Measurements from ENCODE around the gene ZNF598. TPM values are rescaled to one million over a fixed set of nuclear protein-coding genes. Genes with fewer than 3 reads are reported as not detected.

The ZNF598 gene
- polyA plus RNA-seq (2013, experiment 1 of 2; ENCODE audit: insufficient read length) = 37.1 TPM
- polyA plus RNA-seq (2013, experiment 2 of 2; ENCODE audit: insufficient read length) = 34.8 TPM

DNA sequence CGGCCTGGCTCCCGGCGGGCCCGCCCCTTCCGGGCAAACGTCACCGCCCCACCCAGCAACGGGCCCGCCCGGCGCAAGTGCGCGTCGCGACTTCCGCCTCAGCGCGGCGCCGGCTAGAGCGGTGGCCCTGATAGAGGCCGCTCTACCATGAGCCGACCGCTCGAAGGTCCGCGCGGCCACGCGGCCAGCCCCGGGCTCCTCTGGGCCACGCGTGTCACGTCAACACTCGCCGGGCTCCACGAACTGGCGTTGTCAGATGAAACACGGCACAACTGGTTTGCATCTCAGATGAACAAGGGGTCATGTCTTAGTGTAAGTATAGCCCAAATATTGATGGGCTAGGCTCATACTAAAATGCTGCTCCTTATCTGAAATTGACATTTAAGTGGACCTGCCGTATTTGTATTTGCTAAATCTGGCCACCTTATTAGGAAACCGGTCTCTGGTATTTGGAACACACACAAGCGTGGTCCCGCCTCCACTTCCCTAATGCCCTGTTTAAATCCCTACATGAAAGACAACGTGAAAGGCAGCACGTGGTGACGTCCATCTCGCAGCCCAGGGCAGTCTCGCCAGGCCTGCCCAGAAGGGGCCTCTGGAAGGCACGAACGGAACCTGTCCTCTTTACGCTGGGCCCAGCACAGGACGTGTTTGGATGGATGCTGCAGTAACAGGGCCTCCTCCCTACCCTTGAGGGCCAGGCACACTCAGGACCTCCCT, at the start of gene ZNF598:
ZNF598 (minus strand) TSS at position 31 of the 720 bp plus-strand sequence.
- DNase-seq = peak; percentile 93

DNA sequence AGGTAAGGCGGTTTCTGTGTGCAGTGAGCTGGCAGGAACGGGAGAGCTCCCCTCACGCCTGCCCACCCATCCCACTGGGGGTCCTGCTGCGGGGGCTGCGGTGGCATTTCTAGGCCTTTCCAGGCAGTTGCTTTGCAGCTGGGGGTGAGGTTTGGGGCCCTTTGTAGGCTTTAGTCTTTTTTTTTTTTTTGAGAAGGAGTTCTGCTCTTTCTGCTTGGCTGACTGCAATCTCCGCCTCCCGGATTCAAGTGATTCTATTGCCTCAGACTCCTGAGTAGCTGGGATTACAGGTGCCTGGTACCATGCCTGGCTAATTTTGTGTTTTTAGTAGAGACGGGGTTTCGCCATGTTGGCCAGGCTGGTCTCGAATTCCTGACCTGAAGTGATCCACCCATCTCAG, 49.3 kb upstream of the ZNF598 start:
- DNase-seq = no peak

DNA sequence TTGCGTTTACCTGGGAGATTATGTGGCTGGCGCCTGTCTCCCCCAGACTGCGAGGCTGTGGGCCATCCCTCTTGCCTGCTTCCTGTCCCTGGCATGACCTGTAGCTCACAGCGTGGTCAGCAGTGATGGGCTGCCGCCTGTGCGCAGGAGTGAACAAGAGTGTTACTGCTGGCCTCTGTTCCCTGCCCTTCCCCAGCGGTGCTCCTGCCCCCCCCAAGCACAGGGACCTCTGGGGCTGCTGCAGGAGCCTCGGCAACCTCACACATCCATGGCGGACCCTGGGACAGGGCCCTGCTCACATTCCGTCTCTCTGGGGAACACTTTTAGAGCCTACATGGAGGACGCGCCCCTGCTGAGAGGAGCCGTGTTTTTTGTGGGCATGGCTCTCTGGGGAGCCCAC, 48.8 kb upstream of the ZNF598 start:
- DNase-seq = no peak

DNA sequence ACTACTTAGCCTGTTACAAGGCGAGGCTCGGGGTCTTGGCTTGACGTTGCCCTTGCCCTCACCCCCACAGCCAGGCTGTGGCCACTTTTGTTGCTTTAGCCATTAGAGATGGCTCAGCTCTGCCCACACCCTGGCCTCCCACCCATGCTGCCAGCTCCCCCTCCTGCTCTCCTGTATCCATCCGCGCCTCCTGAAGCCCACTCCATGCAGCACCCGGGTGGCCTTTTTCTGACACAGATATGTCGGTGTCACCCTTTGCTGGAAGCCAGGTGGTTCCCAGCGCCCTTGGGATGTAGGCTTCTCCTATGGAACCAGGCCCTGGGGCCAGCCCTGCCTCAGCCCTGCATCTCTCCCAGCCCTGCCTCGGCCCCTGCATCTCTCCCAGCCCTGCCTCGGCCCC, 47.8 kb upstream of the ZNF598 start:
- no peak for DNase-seq

DNA sequence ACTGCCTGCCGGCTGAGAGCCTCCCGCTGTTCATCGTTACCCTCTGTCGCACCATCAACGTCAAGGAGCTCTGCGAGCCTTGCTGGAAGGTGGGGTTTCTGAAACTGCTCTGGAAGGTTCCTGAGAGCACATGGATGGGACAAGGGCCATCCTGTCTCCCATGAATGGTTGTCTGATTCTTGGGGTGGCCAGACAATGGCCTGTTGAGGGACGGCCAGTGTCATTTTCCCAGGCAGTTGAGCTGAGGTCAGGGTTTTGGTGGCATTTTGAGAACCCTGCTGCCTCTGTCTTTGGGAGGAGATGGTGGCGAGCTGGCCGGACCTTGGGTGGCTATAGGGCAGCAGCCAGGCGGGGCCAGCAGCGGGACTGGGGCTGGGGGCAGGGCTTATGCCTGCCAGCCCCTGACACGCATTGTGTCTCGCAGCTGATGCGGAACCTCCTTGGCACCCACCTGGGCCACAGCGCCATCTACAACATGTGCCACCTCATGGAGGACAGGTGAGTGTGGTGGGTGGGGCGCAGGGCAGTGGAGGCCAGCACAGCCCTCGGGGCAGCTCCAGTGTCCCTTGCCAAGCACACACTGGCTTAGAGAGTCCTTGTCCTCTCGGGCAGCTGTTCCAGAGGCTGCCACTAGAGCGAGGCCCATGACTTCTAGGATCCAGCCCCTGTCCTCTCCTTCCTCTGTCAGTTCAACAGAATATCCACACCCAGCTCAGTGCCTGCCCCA, 47.2 kb upstream of the ZNF598 start:
- DNase-seq = no peak

DNA sequence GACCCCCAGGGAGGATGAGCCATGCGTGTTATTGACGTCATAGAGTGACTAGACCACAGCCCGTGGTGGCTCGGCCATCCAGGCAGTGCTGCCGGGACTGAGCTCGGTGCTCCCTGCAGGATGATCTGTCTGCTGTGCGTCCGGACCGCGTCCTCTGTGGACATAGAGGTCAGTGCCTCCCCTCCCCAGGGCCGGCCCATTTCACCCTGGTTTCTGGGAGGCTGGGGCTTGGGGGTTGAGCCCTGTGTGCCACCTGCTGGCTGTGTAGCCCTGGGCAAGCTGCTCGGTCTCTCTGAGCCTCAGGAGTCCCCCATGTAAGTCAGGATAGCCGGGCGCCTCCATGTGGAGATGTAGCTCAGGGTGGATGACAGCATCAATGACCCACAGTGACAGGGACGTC, 46.5 kb upstream of the ZNF598 start:
- DNase-seq = peak; percentile 38

DNA sequence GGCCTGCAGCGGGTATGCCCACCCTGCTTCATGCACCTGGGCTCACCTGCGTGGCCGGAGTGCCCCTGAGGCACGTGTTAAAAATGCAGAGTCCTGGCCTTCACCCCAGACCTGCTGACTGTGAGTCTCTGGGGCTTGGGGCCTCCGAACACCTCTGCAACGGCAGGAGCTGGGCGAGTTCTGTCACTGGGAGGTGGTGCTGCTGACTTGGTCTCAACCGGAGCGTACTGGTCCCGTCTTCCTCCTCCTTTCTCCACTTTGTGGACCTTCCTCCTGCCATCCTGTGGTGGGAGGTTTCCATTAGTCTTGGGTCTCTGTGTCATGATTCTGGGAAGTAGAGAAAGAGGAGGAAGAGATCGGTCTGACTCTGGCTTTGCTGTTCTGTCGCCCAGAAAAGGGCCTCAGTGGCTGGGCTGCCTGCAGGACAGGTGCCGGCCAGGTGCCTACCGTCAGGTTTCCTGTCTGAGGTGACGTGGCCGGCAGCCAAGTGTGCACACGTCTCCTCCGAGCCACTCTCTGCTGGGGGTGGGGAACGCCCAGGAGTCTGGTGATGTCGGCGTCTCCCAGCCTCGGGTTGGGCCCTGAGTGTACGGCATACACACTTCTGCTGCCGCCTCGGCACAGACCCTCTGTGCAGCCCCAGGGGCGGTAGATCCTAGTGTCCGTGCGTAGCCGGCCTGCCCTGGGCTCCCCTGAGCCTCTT, 45.1 kb upstream of the ZNF598 start:
- no peak for DNase-seq

DNA sequence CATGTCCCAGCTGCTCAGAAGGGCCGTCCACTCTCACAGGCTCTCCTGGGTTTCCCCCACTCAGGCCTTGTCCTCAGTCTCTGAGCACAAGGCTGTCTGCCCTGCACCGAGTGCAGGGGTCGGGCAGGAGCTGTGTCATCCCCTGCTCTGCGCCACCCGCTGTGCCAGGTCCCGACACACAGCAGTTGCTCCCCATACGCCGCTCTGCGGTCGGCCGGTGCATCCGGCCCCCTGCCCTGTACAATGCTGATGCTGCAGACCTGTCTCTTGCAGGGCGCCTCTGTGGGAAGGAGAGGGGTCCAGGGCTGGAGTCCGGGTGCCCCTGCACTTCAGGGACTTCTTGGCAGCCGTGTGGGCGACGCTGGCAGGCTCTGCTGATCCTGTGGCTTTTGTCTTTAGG, 44.3 kb upstream of the ZNF598 start:
- no peak for DNase-seq

DNA sequence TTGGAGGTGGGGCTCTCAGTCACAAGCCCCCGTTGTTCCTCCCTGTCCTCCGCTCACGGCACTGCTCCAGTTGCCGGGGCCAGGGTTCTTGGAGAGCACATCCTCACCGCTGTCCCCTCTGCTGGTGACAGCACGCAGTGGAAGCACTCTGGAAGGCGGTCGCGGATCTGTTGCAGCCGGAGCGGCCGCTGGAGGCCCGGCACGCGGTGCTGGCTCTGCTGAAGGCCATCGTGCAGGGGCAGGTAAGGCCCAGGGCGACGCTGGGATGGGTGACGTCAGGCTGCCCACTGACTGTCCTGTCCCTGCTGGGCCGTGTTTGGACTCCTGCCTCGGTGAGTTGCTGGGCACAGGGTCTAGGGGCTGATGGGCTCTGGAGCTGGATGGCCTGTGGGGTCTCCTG, 43.6 kb upstream of the ZNF598 start:
- DNase-seq = no peak

DNA sequence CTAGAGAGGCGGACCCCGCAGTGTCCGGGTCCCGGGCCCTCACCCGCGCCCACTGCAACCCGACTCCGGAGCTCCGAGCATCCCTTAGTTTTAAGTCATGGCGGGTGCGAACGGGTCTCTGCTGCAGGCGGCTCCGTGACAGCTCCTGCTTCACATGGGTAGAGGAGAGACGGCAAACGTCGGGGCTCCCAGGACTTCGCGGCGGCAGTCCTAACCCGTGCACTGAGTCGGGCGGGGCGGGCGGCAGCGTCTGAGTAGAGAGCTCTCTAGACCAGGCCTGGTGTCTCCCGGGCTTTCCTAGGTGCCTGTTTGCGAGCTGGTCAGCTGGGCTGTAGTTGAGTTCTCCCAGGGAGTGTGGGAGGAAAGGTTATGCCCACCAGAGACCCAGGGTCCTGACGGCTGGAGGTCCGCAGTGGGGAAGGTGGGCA, 38.5 kb upstream of the ZNF598 start:
- DNase-seq = no peak

DNA sequence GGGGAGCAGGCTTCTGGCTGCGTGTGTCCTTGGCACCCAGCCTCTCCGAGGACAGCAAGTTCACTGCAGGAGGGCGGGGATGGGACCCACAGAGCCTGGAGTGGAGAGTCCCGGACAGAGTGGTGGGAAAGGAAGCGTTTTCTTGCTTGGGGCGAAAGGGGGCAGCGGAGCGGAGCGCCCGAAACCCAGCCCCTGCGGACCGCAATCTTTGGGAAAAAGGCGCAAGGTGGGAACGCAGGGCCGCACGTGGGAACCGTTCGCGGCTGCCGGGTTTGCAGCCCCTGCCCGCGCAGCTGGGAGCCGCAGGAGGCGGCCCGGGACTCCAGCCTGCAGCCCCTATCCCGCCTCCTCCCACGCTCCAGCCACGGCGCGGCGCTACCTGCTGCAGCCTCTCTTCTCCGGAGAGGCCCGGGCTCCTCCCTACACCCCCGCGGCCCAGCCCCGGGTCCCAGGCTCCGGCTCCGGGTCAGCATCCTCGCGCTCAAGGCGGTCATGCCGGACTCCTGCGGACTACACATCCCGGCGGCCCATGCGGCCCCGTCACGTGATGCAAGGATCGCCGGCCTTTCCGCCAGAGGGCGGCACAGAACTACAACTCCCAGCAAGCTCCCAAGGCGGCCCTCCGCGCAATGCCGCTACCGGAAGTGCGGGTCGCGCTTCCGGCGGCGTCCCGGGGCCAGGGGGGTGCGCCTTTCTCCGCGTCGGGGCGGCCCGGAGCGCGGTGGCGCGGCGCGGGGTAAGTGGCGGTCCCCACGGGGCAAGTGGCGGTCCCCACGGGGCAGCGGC, 37.9 kb upstream of the ZNF598 start, which contains the start of the genes NTHL1 and TSC2:
NTHL1 (minus strand) TSS at position 505 of the 786 bp plus-strand sequence; CDS start at position 494, 11 bp downstream.
TSC2 (plus strand) TSS at position 656 of the 786 bp plus-strand sequence. CDS start 631 bp downstream, outside the sequence.
- DNase-seq = peak; percentile 96

DNA sequence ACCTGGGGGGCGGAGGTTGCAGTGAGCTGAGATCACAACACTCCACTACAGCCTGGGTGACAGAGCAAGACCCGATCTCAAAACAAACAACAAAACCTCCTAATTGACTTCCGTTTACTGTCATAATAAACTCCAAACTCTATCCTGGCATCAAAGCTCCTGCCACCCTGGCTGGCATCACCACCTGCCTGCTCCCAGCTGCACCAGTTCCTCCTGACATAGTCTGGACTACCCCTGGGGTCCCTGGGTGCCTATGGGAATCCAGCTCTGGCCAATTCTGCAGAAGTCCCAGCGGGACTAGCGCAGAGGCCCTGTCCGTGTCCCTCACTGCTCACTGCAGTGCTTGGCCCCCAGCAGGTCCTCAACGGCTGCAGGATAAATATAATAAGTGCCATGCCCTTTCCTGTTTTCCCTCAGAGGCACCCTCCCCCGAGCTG, 37.3 kb upstream of the ZNF598 start:
- DNase-seq = no peak

DNA sequence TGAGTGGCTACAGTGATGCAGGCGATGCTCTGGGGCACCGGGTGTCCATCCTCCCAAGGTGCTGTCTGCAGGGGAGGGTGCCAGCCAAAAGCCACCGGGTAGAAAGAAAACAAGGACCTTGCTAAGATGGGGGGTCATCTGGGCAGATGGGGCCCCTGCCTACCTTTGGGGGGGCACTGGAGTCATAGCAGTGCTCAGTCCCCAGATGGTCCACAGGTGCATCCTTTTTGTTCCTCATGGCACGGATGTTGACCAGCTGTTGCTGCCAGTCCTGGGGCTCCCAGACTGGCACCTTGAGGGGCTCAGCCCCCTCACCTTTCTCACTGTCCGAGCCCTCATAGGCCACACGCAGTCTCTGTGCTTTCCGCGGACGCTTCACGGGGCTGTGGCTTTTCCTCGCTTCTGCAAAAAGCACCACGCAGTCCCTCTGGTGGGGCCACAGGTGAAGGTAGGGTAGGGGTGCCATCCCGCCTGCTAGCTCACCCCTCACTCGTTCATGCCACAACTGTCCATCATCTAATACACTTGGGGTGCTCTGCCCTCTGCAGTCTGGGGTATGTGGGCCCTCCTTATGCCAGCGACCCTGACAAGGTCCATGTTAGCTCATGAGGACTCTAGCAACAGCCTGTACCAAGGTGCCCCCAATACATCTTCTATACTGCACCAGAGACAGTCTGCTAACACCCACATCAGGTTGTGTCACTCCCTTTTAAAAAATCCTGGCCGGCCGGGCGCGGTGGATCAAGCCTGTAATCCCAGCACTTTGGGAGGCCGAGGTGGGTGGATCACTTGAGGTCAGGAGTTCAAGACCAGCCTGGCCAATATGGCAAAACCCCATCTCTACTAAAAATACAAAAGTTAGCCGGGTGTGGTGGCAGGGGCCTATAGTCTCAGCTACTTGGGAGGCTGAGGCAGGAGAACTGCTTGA, 36.6 kb upstream of the ZNF598 start:
- no peak for DNase-seq

DNA sequence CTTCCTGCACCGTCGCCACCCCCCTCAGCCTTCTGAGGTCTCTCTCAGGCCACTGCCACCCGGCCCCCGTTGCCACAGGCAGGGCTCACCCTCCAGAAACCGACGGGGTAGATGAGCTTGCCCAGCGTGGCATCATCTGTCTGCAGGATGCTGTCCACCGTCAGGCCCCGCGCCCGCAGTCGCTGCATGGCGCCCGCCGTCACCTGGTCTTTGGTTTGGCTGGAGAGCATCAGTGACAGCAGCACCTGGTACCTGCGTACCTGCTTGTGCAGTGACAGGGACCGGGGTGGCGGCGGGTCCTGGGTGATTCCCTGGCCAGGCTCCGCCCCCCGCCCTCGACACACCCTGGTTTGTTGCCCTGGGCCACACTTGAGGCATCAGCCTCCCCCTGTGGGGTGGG, 34.9 kb upstream of the ZNF598 start:
- DNase-seq = no peak

DNA sequence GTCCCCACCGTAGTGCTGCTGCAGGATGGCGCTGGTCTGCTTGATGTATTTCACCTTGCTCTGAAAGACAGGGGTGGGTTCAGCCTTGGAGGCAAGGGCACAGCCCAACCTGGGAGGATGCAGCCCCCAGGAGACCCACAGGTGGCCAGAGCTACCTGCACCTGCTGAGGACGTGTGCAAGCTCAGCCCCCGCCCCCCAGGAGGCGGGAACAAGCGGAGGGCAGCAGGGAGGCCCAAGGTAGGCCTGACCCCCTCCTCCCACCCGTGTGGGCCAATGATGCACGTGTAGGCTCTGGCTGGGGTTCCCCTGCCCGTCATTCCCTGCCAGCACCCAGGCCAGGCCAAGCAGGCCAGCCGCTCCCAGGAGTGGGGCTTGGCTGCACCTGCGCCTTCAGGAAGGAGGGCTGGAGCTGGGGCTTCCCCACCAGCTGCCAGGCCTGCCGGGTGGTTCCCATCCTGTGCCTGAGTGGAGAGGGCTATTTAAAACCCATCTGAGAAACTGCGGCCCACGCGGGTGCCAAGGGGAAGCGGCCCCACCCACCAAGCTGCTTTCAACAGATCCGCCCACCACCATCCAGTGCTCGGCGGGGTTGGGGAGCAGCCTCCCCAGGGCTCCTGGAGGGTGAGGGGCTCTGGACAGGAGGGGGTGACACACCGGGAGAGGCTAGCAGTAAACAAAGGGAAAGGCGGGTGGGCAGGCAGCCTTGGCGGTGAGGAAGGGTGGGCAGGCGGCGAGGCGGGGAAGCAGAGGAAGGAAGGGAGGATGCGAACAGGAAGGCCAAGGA, 34.2 kb upstream of the ZNF598 start:
- DNase-seq = no peak

DNA sequence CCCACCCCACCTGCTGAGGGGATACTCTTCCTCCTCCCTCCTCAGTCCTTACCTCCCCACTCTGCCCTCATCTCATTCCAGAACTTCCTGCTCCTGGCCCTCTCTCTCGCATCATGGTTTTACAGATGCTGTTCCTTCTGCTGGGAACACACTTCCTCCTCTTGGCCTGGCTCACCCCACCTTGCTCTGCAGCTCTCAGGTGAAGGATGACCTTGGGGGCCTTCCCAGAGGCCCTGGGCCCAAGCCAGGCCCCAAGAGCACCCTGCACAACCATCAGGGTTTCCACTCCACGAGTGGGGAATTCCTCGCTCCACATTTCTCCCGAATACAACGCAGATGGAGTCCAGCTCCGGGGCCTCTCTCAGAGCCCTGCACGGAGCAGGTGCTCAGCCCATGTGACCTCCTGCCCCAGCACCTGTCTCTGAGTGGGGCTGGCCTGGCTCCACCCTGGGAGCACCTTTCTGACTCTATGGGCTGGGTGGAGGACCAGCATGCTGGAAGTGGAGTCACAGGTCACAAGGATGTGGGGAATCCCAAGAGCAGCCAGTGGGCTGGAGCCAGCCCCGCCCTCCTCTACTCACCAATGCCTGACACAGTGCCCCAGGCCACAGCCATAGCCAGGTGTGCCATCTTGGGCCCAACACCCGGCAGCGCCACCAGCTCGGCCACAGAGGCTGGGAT, 33.5 kb upstream of the ZNF598 start:
- no peak for DNase-seq

DNA sequence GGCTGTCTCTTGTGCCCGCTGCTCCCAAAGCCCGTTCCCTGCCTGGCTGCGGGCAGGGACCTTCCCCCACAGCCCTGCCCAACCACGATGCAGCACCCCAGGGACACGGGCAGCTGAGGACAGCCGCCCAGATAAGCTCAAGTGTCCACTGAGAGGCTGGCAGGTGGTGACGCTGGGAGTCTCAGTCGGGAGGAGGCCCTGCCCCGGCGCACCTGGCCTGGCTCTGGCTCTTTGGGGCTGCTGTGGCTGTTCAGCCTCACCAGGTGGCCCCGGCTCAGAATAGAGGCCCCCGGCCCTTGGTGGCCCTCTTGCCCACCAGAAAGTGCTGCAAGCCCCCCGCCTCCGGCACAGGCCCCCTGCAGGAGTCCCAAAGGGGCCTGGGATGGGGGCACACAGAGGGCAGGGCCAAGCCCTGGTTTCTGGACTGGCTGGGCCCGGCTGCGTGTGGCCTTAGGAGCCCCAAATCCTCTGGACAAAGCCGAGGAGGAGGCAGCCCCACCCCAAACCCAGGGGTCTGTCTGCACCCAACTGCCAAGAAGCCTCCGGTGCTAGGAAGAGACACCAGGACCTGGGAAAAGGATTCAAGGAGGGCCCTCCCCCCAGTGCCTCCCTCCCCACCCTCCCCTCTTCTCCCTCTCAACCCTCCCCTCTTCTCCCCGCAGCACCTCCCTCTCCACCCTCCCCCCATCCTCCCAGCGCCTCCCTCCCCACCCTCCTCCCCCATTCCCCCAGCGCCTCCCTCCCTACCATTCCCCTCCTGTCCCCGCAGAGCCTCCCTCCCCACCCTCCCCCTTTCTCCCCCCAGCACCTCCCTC, 32.8 kb upstream of the ZNF598 start:
- peak; percentile 57 for DNase-seq

DNA sequence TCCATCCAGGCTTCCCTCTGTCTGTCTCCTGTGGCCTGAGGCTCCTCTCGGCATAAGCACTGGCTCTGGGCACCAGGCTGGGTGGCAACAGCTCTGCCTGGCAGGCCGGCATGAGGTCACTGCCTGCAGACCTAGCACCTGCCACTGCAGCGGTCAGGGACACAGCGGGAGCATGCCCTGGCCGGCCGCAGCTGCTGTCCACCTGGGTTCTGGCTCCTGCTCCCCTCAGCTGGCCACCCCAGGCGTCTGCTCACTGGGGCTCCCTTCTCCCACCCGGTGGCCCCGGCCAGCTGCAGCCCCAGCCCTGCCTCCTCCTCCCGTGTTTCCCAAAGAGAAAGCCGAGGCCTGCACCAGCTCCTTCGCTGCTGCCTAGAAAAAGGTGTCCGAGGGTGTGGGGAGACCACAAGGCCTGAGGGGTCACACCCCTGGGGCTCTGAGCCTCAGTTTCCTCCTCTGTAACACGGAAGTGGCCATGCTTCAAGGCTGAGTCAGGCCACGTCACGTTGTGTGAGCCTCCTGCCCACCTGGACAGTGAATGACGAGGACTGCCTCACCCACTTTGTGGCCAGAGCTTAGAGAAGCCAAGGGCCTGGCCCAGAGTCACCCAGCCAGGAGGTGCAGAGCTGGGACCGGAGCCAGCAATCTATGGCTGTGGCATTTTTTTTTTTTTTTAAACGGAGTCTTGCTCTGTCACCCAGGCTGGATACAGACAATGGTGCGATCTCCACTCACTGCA, 31.3 kb upstream of the ZNF598 start:
- DNase-seq = no peak

Measured in fibroblast of skin of scalp (primary cell).